GM21619 (cell line): ENCODE results near the gene TMEM198.

ENCODE experiments used
- ATAC-seq: cut with Tn5 transposase; IDR thresholded peaks from one replicate; pipeline ENCODE4 v1.9.1; 2021; ENCODE audit not compliant: unreplicated experiment

Gene TMEM198

GRCh38 chr2:219575566-219576504 lies 32.0 kb downstream of the TMEM198 start:
- ATAC-seq = no peak

- no peak for ATAC-seq
Measured at GRCh38 chr2:219576505-219577388, 32.9 kb downstream of the TMEM198 start.

- ATAC-seq = no peak
Measured at GRCh38 chr2:219578811-219579613, 35.2 kb downstream of the TMEM198 start.

GRCh38 chr2:219581346-219581745 lies 37.5 kb downstream of the TMEM198 start:
- ATAC-seq = no peak

GRCh38 chr2:219591091-219591490 lies 47.3 kb downstream of the TMEM198 start:
- no peak for ATAC-seq

GRCh38 chr2:219592736-219593135 lies 48.9 kb downstream of the TMEM198 start:
- no peak for ATAC-seq

- ATAC-seq = no peak
Measured at GRCh38 chr2:219593154-219593553, 49.3 kb downstream of the TMEM198 start.

- no peak for ATAC-seq
Measured at GRCh38 chr2:219595256-219595655, 51.4 kb downstream of the TMEM198 start.

- peak; percentile 6 for ATAC-seq
Measured at GRCh38 chr2:219596954-219597551, 53.2 kb downstream of the TMEM198 start.

- ATAC-seq = peak; percentile 91
Measured at GRCh38 chr2:219597552-219598307, 53.9 kb downstream of the TMEM198 start, which contains the start of gene STK11IP. Gene STK11IP, plus strand, starts transcription at chr2:219597857. Its CDS starts 263 bp downstream, at chr2:219598120.

GRCh38 chr2:219598308-219599078 lies 54.7 kb downstream of the TMEM198 start:
- no peak for ATAC-seq
